A673 (cell line): ENCODE measurements around the gene ELK3.

Experiments used
- EZH2 ChIP-seq: fragments of 200-600 bp; sonication (generic); IDR thresholded peaks from 2 replicates; pipeline ENCODE4 v1.6.1; 2017; ENCODE audit warnings: borderline replicate concordance, low read depth, mild to moderate bottlenecking, mixed read lengths, antibody characterized with exemption, low read length; ENCODE audit not compliant: poor library complexity, severe bottlenecking
- TF ChIP-seq, protein P1 (sequence below): fragments of 300-800, 200-600 bp; sonication (generic); conservative IDR thresholded peaks from 2 replicates; pipeline ENCODE4 v1.5.1; 2017; ENCODE audit warnings: low read depth, mild to moderate bottlenecking, antibody characterized with exemption, low read length, moderate library complexity, mixed read lengths

GRCh38 chr12:96223411-96224218, 29.4 kb downstream of the ELK3 start:
- TF ChIP-seq, protein P1, sequence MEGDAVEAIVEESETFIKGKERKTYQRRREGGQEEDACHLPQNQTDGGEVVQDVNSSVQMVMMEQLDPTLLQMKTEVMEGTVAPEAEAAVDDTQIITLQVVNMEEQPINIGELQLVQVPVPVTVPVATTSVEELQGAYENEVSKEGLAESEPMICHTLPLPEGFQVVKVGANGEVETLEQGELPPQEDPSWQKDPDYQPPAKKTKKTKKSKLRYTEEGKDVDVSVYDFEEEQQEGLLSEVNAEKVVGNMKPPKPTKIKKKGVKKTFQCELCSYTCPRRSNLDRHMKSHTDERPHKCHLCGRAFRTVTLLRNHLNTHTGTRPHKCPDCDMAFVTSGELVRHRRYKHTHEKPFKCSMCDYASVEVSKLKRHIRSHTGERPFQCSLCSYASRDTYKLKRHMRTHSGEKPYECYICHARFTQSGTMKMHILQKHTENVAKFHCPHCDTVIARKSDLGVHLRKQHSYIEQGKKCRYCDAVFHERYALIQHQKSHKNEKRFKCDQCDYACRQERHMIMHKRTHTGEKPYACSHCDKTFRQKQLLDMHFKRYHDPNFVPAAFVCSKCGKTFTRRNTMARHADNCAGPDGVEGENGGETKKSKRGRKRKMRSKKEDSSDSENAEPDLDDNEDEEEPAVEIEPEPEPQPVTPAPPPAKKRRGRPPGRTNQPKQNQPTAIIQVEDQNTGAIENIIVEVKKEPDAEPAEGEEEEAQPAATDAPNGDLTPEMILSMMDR: no peak
- no peak for TF ChIP-seq EZH2
